ENCODE data around the gene ARHGEF28. TPM values are rescaled to one million over a fixed set of nuclear protein-coding genes. Genes with fewer than 3 reads are reported as not detected.

The ARHGEF28 gene
- total and polyA plus RNA-seq, 9 of the 15 experiments (the other 6 are each of a cell fraction or from before 2014, with no cell fraction given): 0.27 TPM; not detected in 8

- BruUV-seq (replicated peaks): no TSS peak
- no peak for TF ChIP-seq POLR3G (IDR thresholded peaks at IDR 0.05; ENCODE audit: extremely low read depth, insufficient read length, insufficient replicate concordance)
- TF ChIP-seq FOXK1 (CRISPR knock-in tag; IDR thresholded peaks at IDR 0.05; ENCODE audit: borderline replicate concordance): no peak
- TF ChIP-seq SMC3 (conservative IDR thresholded peaks at IDR 0.05; ENCODE audit: insufficient read depth, low read depth, low read length): no peak
- no peak for TF ChIP-seq IRF1 (CRISPR knock-in tag; IDR thresholded peaks at IDR 0.05; ENCODE audit: borderline replicate concordance)
- TF ChIP-seq NKRF (IDR thresholded peaks at IDR 0.05; ENCODE audit: borderline replicate concordance): no peak
- no peak for TF ChIP-seq PCBP1 (IDR thresholded peaks at IDR 0.05; ENCODE audit: low read depth, low read length, poor library complexity, severe bottlenecking)
- no peaks in the 10 kb centered on the region for H3K9me3 ChIP-seq (replicated peaks; ENCODE audit: control insufficient read depth, insufficient read depth, low read depth, low read length)
- H3K36me3 ChIP-seq (ENCODE audit: control insufficient read depth, insufficient read depth, low read length): no peaks in the 10 kb centered on the region
- no peaks in the 10 kb centered on the region for H4K20me1 ChIP-seq (replicated peaks; ENCODE audit: control insufficient read depth, insufficient read depth, low read length)
- no peaks in the 10 kb centered on the region for H3K9me1 ChIP-seq (ENCODE audit: control insufficient read depth, insufficient read depth, low read length)
- intact Hi-C loops (cut with micrococcal nuclease) (no loop called here), in situ Hi-C loops (cut with MboI) (no loop called here)
- no peak overlapping the region for H3K27ac ChIP-seq (ENCODE audit: extremely low read depth, low read depth, low read length)
- H3K4me2 ChIP-seq (ENCODE audit: insufficient read depth, low read length): no peak overlapping the region
- WGBS (ENCODE audit: insufficient coverage, low coverage, missing lambda C conversion rate): 2% methylated on average over 7 of the region's 7 CpGs
- H3K9ac ChIP-seq (ENCODE audit: insufficient read depth in 1 of 2, low read depth in 2 of 2, low read length in 2 of 2): no peak overlapping the region
- no peak overlapping the region for H3K4me3 ChIP-seq
- no peaks in the 10 kb centered on the region for H3K79me2 ChIP-seq (ENCODE audit: control insufficient read depth, insufficient read depth, low read length)
- no peak for DNase-seq (ENCODE audit: extremely low read depth in 1 of 4, low spot score in 3 of 4)
- H3K4me1 ChIP-seq (replicated peaks in 1 of 2; ENCODE audit: control insufficient read depth in 2 of 2, insufficient read depth in 2 of 2, low read length in 2 of 2): no peaks in the 10 kb centered on the region
- no peak overlapping the region for H2AFZ ChIP-seq (ENCODE audit: low read depth, low read length)
- CTCF ChIA-PET (ENCODE audit: low intra/inter-chr PET ratio): no interaction called here
- POLR2A ChIA-PET: interaction anchor here (0.6 kb wide), 1 partner anchor 118 kb away, joined by 3 read pairs; no protein-coding TSS in a partner anchor
- peaks cover 0 to 4% of the 10 kb centered on the region in 2 experiments; a peak in 3 of 5 replicates for H3K27me3 ChIP-seq (ENCODE audit: control insufficient read depth in 2 of 2, insufficient read depth in 2 of 2, low read length in 2 of 2)
- no peak for FAIRE-seq
- ATAC-seq: no peak
These were observed 302.6 kb downstream of the ARHGEF28 start for GRCh38 chr5:73928476-73929070.
